ENCODE results near the gene MX1. TPM values are rescaled to one million over a fixed set of nuclear protein-coding genes. Genes with fewer than 3 reads are reported as not detected.

Gene MX1
- total and polyA plus RNA-seq, 8 donors = 4.9 to 21.4 (median 11.2) TPM

DNA sequence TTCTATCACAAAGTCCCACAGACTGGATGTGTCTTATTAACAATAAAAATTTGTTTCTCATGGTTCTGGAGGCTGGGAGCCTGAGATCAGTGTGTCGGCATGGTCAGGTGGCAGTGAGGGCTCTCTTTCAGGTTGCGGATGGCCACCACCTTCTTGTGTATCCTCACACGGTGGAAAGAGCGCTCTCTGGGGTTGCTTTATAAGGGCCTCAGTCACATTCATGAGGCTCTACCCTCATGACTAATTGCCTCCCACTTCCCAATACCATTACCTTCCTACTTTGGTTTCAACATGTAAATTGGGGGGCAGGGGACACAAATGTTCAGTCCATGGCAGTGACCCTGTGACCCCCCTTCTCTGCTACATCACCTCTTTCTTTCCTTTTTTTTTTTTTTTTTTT is 20.7 kb upstream of the MX1 start:
- ATAC-seq = no peak
- Histone ChIP-seq H3K4me1 (no peaks in the 10 kb centered on the region), H3K27me3 (no peaks in the 10 kb centered on the region), H3K4me3 (no peak overlapping the region), H3K36me3 (no peaks in the 10 kb centered on the region), H3K27ac (no peak overlapping the region), H3K9me3 (no peaks in the 10 kb centered on the region)
- intact Hi-C loops (cut with DNase I) = no loop called here
- no peak for DNase-seq
- 94 to 100% methylated on average over 4 of the region's 4 CpGs for WGBS, 2 donors
- TF ChIP-seq, protein P1, sequence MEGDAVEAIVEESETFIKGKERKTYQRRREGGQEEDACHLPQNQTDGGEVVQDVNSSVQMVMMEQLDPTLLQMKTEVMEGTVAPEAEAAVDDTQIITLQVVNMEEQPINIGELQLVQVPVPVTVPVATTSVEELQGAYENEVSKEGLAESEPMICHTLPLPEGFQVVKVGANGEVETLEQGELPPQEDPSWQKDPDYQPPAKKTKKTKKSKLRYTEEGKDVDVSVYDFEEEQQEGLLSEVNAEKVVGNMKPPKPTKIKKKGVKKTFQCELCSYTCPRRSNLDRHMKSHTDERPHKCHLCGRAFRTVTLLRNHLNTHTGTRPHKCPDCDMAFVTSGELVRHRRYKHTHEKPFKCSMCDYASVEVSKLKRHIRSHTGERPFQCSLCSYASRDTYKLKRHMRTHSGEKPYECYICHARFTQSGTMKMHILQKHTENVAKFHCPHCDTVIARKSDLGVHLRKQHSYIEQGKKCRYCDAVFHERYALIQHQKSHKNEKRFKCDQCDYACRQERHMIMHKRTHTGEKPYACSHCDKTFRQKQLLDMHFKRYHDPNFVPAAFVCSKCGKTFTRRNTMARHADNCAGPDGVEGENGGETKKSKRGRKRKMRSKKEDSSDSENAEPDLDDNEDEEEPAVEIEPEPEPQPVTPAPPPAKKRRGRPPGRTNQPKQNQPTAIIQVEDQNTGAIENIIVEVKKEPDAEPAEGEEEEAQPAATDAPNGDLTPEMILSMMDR (IDR thresholded peaks at IDR 0.05) = no peak
- FAIRE-seq = no peak

DNA sequence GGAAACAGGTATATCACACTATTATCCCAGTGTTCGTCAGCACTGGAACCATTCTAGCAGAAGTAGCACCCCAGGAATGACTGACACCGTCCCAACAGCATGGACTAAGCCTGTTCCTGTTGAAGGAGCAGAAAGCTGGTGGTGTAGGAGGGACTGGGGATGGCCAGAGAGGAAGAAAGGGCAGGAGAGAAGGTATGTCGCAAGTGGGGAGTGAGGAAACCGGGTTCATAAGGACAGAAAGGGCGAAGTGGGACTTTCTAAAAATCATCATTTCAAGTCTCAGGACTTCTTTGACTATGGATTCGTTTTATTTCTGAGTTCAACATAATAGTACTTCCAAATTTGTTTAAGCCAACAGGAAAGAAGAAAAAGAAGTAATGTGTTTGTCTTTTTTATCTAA is 19.7 kb upstream of the MX1 start:
- no peaks in the 10 kb centered on the region for H3K36me3 ChIP-seq
- FAIRE-seq (no peak), DNase-seq (no peak), ATAC-seq (no peak)
- intact Hi-C loops (cut with DNase I) = no loop called here
- no peak overlapping the region for H3K27ac ChIP-seq
- H3K9me3 ChIP-seq = no peaks in the 10 kb centered on the region
- WGBS, 2 donors = 81 to 85% methylated on average over 6 of the region's 6 CpGs
- no peaks in the 10 kb centered on the region for H3K4me1 ChIP-seq
- no peaks in the 10 kb centered on the region for H3K27me3 ChIP-seq
- TF ChIP-seq, protein P1 (IDR thresholded peaks at IDR 0.05) = no peak
- H3K4me3 ChIP-seq = no peak overlapping the region

DNA sequence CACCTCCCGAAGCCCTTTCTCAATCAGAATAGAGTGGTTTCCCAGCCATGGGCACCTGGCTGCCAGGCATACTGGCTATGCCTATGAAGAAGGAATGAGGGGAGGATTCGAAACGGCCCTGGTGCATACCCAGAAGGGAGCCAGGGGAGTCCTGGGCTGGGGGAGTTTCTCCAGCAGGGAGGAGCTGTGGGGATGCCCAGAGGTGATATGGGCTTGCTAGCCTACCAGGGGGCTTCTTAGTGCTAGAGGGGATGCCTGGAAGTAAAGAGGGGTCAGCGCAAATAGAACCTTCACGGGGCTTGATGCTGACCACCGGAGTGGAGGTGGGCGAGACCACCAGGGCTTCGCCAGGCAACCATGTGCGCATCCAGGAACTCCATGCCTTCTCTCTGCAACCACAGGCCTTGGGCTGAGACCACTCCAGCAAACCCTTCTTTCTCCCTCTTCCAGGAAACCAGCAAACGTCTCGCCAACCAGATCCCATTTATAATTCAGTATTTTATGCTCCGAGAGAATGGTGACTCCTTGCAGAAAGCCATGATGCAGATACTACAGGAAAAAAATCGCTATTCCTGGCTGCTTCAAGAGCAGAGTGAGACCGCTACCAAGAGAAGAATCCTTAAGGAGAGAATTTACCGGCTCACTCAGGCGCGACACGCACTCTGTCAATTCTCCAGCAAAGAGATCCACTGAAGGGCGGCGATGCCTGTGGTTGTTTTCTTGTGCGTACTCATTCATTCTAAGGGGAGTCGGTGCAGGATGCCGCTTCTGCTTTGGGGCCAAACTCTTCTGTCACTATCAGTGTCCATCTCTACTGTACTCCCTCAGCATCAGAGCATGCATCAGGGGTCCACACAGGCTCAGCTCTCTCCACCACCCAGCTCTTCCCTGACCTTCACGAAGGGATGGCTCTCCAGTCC is 18.2 kb upstream of the MX1 start:
- TF ChIP-seq, protein P1 (IDR thresholded peaks at IDR 0.05) = no peak
- Histone ChIP-seq H3K9me3 (no peaks in the 10 kb centered on the region), H3K36me3 (no peaks in the 10 kb centered on the region), H3K27ac (no peak overlapping the region), H3K27me3 (no peaks in the 10 kb centered on the region), H3K4me3 (no peak overlapping the region), H3K4me1 (no peaks in the 10 kb centered on the region)
- WGBS, 2 donors = 92% methylated on average over 24 of the region's 24 CpGs
- no peak for FAIRE-seq
- no peak for ATAC-seq
- no peak for DNase-seq
- intact Hi-C loops (cut with DNase I) = no loop called here

DNA sequence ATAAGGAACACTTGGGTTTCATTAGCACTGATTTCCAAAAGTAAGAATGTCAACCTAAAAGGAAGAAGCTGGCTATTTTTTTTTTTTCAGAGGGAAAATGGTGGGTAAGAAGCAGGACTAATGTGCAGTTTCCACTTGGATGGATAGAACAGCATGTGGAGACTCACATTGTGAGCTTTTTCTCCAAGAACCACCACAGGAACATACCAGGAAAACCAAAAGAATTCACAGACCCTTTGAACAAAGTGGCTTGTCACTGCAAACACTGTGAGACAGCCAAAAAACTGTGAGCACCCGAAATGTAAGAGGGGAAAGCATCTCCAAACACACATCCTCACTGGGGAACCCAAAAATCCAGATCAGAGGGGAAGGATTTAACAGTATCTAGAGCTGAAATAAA is 15.7 kb upstream of the MX1 start:
- Histone ChIP-seq H3K27ac (no peak overlapping the region), H3K27me3 (no peaks in the 10 kb centered on the region), H3K36me3 (no peaks in the 10 kb centered on the region), H3K4me3 (no peak overlapping the region), H3K9me3 (no peaks in the 10 kb centered on the region), H3K4me1 (no peaks in the 10 kb centered on the region)
- TF ChIP-seq, protein P1 (IDR thresholded peaks at IDR 0.05) = no peak
- 83 to 86% methylated on average over 1 of the region's 1 CpG for WGBS, 2 donors
- intact Hi-C loops (cut with DNase I) = no loop called here
- FAIRE-seq = no peak
- ATAC-seq = no peak
- DNase-seq = no peak
